GM23248 (cell line): ENCODE data around the gene PET100. TPM values are rescaled to one million over a fixed set of nuclear protein-coding genes. Genes with fewer than 3 reads are reported as not detected.

Experiments used
- DNase-seq: peaks from one replicate; pipeline ENCODE4 v3.0.0-alpha.2; 2015
- H2AFZ ChIP-seq: fragments of 200-600 bp; sonication (generic); 2 replicates; pipeline ENCODE4 v1.6.1; 2016; ENCODE audit warnings: antibody characterized with exemption
- H3F3A ChIP-seq: fragments of 200-600 bp; sonication (generic); 2 replicates; pipeline ENCODE4 v1.6.1; 2016; ENCODE audit warnings: mild to moderate bottlenecking, antibody characterized with exemption, mixed run types; ENCODE audit not compliant: insufficient read depth
- H3K27ac ChIP-seq: fragments of 200-600 bp; sonication (generic); 2 replicates; pipeline ENCODE4 v1.5.1; 2016; ENCODE audit warnings: mild to moderate bottlenecking
- H3K27me3 ChIP-seq: fragments of 200-600 bp; sonication (generic); replicated peaks from 2 replicates; pipeline ENCODE4 v1.6.1; 2016; ENCODE audit warnings: mild to moderate bottlenecking; ENCODE audit not compliant: insufficient read depth
- H3K36me3 ChIP-seq: fragments of 200-600 bp; sonication (generic); 2 replicates; pipeline ENCODE4 v1.6.1; 2016; ENCODE audit warnings: low read depth, mild to moderate bottlenecking
- H3K4me1 ChIP-seq: fragments of 200-600 bp; sonication (generic); 2 replicates; pipeline ENCODE4 v1.6.1; 2016; ENCODE audit warnings: mild to moderate bottlenecking; ENCODE audit not compliant: insufficient read depth
- H3K4me2 ChIP-seq: fragments of 200-600 bp; sonication (generic); one replicate; pipeline ENCODE4 v1.6.1; 2016; ENCODE audit warnings: mild to moderate bottlenecking; ENCODE audit not compliant: unreplicated experiment
- H3K4me3 ChIP-seq: fragments of 200-600 bp; sonication (generic); 2 replicates; pipeline ENCODE4 v1.5.1; 2016; ENCODE audit warnings: mild to moderate bottlenecking
- H3K79me2 ChIP-seq: fragments of 200-600 bp; sonication (generic); 2 replicates; pipeline ENCODE4 v1.6.1; 2016; ENCODE audit warnings: mild to moderate bottlenecking; ENCODE audit not compliant: insufficient read depth
- H3K9ac ChIP-seq: fragments of 200-600 bp; sonication (generic); 2 replicates; pipeline ENCODE4 v1.6.1; 2016; ENCODE audit warnings: mild to moderate bottlenecking
- H3K9me2 ChIP-seq: fragments of 200-600 bp; sonication (generic); 2 replicates; pipeline ENCODE4 v1.6.1; 2016; ENCODE audit warnings: mixed run types, mild to moderate bottlenecking, moderate library complexity; ENCODE audit not compliant: insufficient read depth
- H3K9me3 ChIP-seq: fragments of 200-600 bp; sonication (generic); one replicate; pipeline ENCODE4 v1.6.1; 2017; ENCODE audit warnings: low read depth
- H4K20me1 ChIP-seq: fragments of 200-600 bp; sonication (generic); 2 replicates; pipeline ENCODE4 v1.6.0; 2016; ENCODE audit not compliant: insufficient read depth
- EZH2 ChIP-seq: fragments of 200-600 bp; sonication (generic); IDR thresholded peaks from 2 replicates; pipeline ENCODE4 v1.6.1; 2018; ENCODE audit warnings: antibody characterized with exemption, mild to moderate bottlenecking; ENCODE audit not compliant: insufficient read depth, poor library complexity, severe bottlenecking
- EZH2phosphoT487 ChIP-seq: fragments of 200-600 bp; sonication (generic); IDR thresholded peaks from 2 replicates; pipeline ENCODE4 v1.6.1; 2018; ENCODE audit warnings: antibody characterized with exemption, moderate library complexity, mild to moderate bottlenecking, low read depth; ENCODE audit not compliant: insufficient read depth
- WGBS, 2 experiments: methylation state at CpG; one replicate each; pipeline ENCODE4 v1.1.6; 2015 to 2017; ENCODE audit warnings: low lambda C conversion rate in 2 of 2, low coverage in 1 of 2; ENCODE audit errors: missing lambda C conversion rate in 2 of 2; 5-methylcytosine and 5-hydroxymethylcytosine counted together
- in situ Hi-C: fragments of 300-500 bp; cut with MboI; formaldehyde crosslinking; loops from 2 replicates; pipeline ENCODE4 v1.15.0; 2020
- polyA plus RNA-seq: library from polyadenylated mRNA; unstranded; fragments of >200 nt; fragmentation: Nextera tagmentation; extraction: Ambion mirVana; gene quantifications from 2 replicates; pipeline ENCODE4 v1.2.1, GENCODE V29; 2016
- total RNA-seq: library from RNA; depleted of rRNA; stranded (reverse); fragments of >200 nt; shearing (Covaris generic); gene quantifications from 2 replicates; pipeline ENCODE4 v1.2.3, GENCODE V29; 2014

The PET100 gene
- total and polyA plus RNA-seq, 2 experiments from 2014 or later = 13.5 to 199 TPM

- in situ Hi-C loops = no loop called here
- H3K4me3 ChIP-seq = no peak overlapping the region
- H3F3A ChIP-seq = no peaks in the 10 kb centered on the region
- no peaks in the 10 kb centered on the region for H3K79me2 ChIP-seq
- WGBS, 2 experiments = 37 to 47% methylated on average over 25 to 30 of the region's 30 CpGs
- H3K36me3 ChIP-seq = no peaks in the 10 kb centered on the region
- H3K9me2 ChIP-seq = no peaks in the 10 kb centered on the region
- H3K9me3 ChIP-seq = no peaks in the 10 kb centered on the region
- no peak for DNase-seq
- H3K9ac ChIP-seq = no peak overlapping the region
- no peak for TF ChIP-seq EZH2
- no peak for TF ChIP-seq EZH2phosphoT487
- H4K20me1 ChIP-seq = no peaks in the 10 kb centered on the region
- H3K4me2 ChIP-seq = no peak overlapping the region
- no peak overlapping the region for H2AFZ ChIP-seq
- 0 out of 2 replicates have a peak, but pooled peaks cover 7% of the 10 kb centered on the region for H3K27me3 ChIP-seq
- H3K27ac ChIP-seq = no peak overlapping the region
- H3K4me1 ChIP-seq = no peaks in the 10 kb centered on the region
Measured at GRCh38 chr19:7637374-7638256, 8.0 kb downstream of the PET100 start.

- H4K20me1 ChIP-seq = no peaks in the 10 kb centered on the region
- no peak overlapping the region for H3K4me2 ChIP-seq
- no peaks in the 10 kb centered on the region for H3K9me2 ChIP-seq
- no peaks in the 10 kb centered on the region for H3K4me1 ChIP-seq
- H3K4me3 ChIP-seq = no peak overlapping the region
- no peaks in the 10 kb centered on the region for H3K36me3 ChIP-seq
- no peaks in the 10 kb centered on the region for H3K9me3 ChIP-seq
- H2AFZ ChIP-seq = no peak overlapping the region
- in situ Hi-C loops = no loop called here
- H3K27ac ChIP-seq = no peak overlapping the region
- no peak for TF ChIP-seq EZH2phosphoT487
- no peak for DNase-seq
- H3K9ac ChIP-seq = no peak overlapping the region
- no peaks in the 10 kb centered on the region for H3F3A ChIP-seq
- WGBS, 2 experiments = 45 to 58% methylated on average over 11 to 12 of the region's 12 CpGs
- H3K27me3 ChIP-seq = 0 out of 2 replicates have a peak, but pooled peaks cover 7% of the 10 kb centered on the region
- no peaks in the 10 kb centered on the region for H3K79me2 ChIP-seq
Measured at GRCh38 chr19:7638802-7639465, 9.3 kb downstream of the PET100 start.

- Histone ChIP-seq H2AFZ (no peak overlapping the region), H3K27ac (no peak overlapping the region), H3K79me2 (no peaks in the 10 kb centered on the region), H3K4me3 (no peak overlapping the region), H3K27me3 (0 out of 2 replicates have a peak, but pooled peaks cover 7% of the 10 kb centered on the region), H3F3A (no peaks in the 10 kb centered on the region), H3K9me2 (no peaks in the 10 kb centered on the region), H3K4me1 (no peaks in the 10 kb centered on the region), H3K36me3 (no peaks in the 10 kb centered on the region), H3K9ac (no peak overlapping the region), H4K20me1 (no peaks in the 10 kb centered on the region), H3K9me3 (no peaks in the 10 kb centered on the region), H3K4me2 (no peak overlapping the region)
- 76 to 79% methylated on average over 13 of the region's 13 CpGs for WGBS, 2 experiments
- TF ChIP-seq EZH2 = no peak
- DNase-seq = no peak
- in situ Hi-C loops = no loop called here
Measured at GRCh38 chr19:7639863-7640348, 10.3 kb downstream of the PET100 start.

GRCh38 chr19:7640803-7641202, 11.2 kb downstream of the PET100 start:
- no peak overlapping the region for H3K4me3 ChIP-seq
- no peaks in the 10 kb centered on the region for H4K20me1 ChIP-seq
- no peak for DNase-seq
- no peaks in the 10 kb centered on the region for H3K36me3 ChIP-seq
- no peaks in the 10 kb centered on the region for H3K9me3 ChIP-seq
- no peaks in the 10 kb centered on the region for H3K79me2 ChIP-seq
- H3F3A ChIP-seq = no peaks in the 10 kb centered on the region
- in situ Hi-C loops = no loop called here
- no peak overlapping the region for H3K27ac ChIP-seq
- no peaks in the 10 kb centered on the region for H3K4me1 ChIP-seq
- no peaks in the 10 kb centered on the region for H3K9me2 ChIP-seq
- no peak overlapping the region for H3K4me2 ChIP-seq
- no peak overlapping the region for H2AFZ ChIP-seq
- 90 to 93% methylated on average over 11 of the region's 11 CpGs for WGBS, 2 experiments
- TF ChIP-seq EZH2phosphoT487 = no peak
- TF ChIP-seq EZH2 = no peak
- H3K9ac ChIP-seq = no peak overlapping the region
- H3K27me3 ChIP-seq = 0 out of 2 replicates have a peak, but pooled peaks cover 7% of the 10 kb centered on the region
